ENCODE results near the gene PSMB7.
"Not testable (repeated sequence)": the region's sequence is repeated elsewhere in the genome, so short reads cannot be mapped to it uniquely, and the experiment has no call there.

PSMB7 gene

GRCh38 chr9:124426361-124426760 lies 11.1 kb upstream of the PSMB7 start:
- Histone ChIP-seq H2AK5ac (ENCODE audit: low read length, severe bottlenecking) (no peak overlapping the region), H3K4me2 (ENCODE audit: low read length, poor library complexity, severe bottlenecking) (no peak overlapping the region), H2BK15ac (ENCODE audit: low read depth, poor library complexity, severe bottlenecking) (no peak overlapping the region), H3K14ac (ENCODE audit: low read length in 2 of 2) (no peak overlapping the region), H3K27ac (ENCODE audit: low read length, poor library complexity, severe bottlenecking) (no peak overlapping the region), H2BK12ac (ENCODE audit: low read length in 2 of 2) (no peak overlapping the region), H4K8ac (ENCODE audit: low read length) (no peak overlapping the region), H4K91ac (ENCODE audit: low read length) (no peak overlapping the region), H3K36me3 (ENCODE audit: control insufficient read depth in 1 of 2, insufficient read depth in 2 of 2, low read depth in 1 of 2, low read length in 2 of 2) (no peaks in the 10 kb centered on the region), H2BK5ac (ENCODE audit: low read depth, low read length, poor library complexity, severe bottlenecking) (no peak overlapping the region), H3K9ac (ENCODE audit: low read length) (no peak overlapping the region), H3K4ac (ENCODE audit: low read depth in 1 of 2, low read length in 2 of 2) (no peak overlapping the region), H3K4me1 (ENCODE audit: control insufficient read depth, insufficient read depth, low read depth, low read length) (no peaks in the 10 kb centered on the region), H3K9me3 (ENCODE audit: control insufficient read depth, low read length) (no peaks in the 10 kb centered on the region), H3K79me1 (replicated peaks; ENCODE audit: low read length, poor library complexity, severe bottlenecking) (no peaks in the 10 kb centered on the region), H3K27me3 (ENCODE audit: control insufficient read depth in 1 of 2, insufficient read depth in 1 of 2, low read length in 2 of 2) (peaks cover 14 to 20% of the 10 kb centered on the region in 2 experiments), H2BK120ac (ENCODE audit: low read depth, low read length) (no peak overlapping the region), H3K23ac (ENCODE audit: low read length in 2 of 2) (no peak overlapping the region), H3K4me3 (ENCODE audit: insufficient read depth in 1 of 2, low read depth in 1 of 2, low read length in 2 of 2) (no peak overlapping the region), H2AFZ (ENCODE audit: low read depth, low read length) (no peak overlapping the region), H3K18ac (ENCODE audit: low read depth in 1 of 2, low read length in 2 of 2) (no peak overlapping the region)
- DNase-seq, result no peak
- 90% methylated on average over 2 of the region's 7 CpGs for WGBS

- H2BK12ac ChIP-seq (ENCODE audit: low read length in 2 of 2); H3K9me3 ChIP-seq (ENCODE audit: control insufficient read depth, low read length); H2BK15ac ChIP-seq (ENCODE audit: low read depth, poor library complexity, severe bottlenecking); H3K4ac ChIP-seq (ENCODE audit: low read depth in 1 of 2, low read length in 2 of 2); H3K27ac ChIP-seq (ENCODE audit: low read length, poor library complexity, severe bottlenecking); H4K8ac ChIP-seq (ENCODE audit: low read length); H3K4me2 ChIP-seq (ENCODE audit: low read length, poor library complexity, severe bottlenecking); H3K4me1 ChIP-seq (ENCODE audit: control insufficient read depth, insufficient read depth, low read depth, low read length); H3K18ac ChIP-seq (ENCODE audit: low read depth in 1 of 2, low read length in 2 of 2); H4K91ac ChIP-seq (ENCODE audit: low read length); H3K4me3 ChIP-seq (ENCODE audit: insufficient read depth in 1 of 2, low read depth in 1 of 2, low read length in 2 of 2); H3K23ac ChIP-seq (ENCODE audit: low read length in 2 of 2); H2BK5ac ChIP-seq (ENCODE audit: low read depth, low read length, poor library complexity, severe bottlenecking); DNase-seq; H2BK120ac ChIP-seq (ENCODE audit: low read depth, low read length); H2AK5ac ChIP-seq (ENCODE audit: low read length, severe bottlenecking); H3K9ac ChIP-seq (ENCODE audit: low read length); H3K79me1 ChIP-seq (replicated peaks; ENCODE audit: low read length, poor library complexity, severe bottlenecking); H3K36me3 ChIP-seq (ENCODE audit: control insufficient read depth in 1 of 2, insufficient read depth in 2 of 2, low read depth in 1 of 2, low read length in 2 of 2); H2AFZ ChIP-seq (ENCODE audit: low read depth, low read length); H3K14ac ChIP-seq (ENCODE audit: low read length in 2 of 2): not testable (repeated sequence)
- WGBS, result 95% methylated on average over 8 of the region's 12 CpGs
- peaks cover 14 to 21% of the 10 kb centered on the region in 2 experiments for H3K27me3 ChIP-seq (ENCODE audit: control insufficient read depth in 1 of 2, insufficient read depth in 1 of 2, low read length in 2 of 2)
Observed at GRCh38 chr9:124425733-124426132, 10.5 kb upstream of the PSMB7 start.

- H3K9me3 ChIP-seq (ENCODE audit: control insufficient read depth, low read length), result no peaks in the 10 kb centered on the region
- H3K18ac ChIP-seq (ENCODE audit: low read depth in 1 of 2, low read length in 2 of 2), result no peak overlapping the region
- H4K8ac ChIP-seq (ENCODE audit: low read length), result no peak overlapping the region
- H2BK120ac ChIP-seq (ENCODE audit: low read depth, low read length), result no peak overlapping the region
- no peak overlapping the region for H3K23ac ChIP-seq (ENCODE audit: low read length in 2 of 2)
- no peak overlapping the region for H2BK5ac ChIP-seq (ENCODE audit: low read depth, low read length, poor library complexity, severe bottlenecking)
- H3K4me2 ChIP-seq (ENCODE audit: low read length, poor library complexity, severe bottlenecking), result no peak overlapping the region
- no peak overlapping the region for H2BK15ac ChIP-seq (ENCODE audit: low read depth, poor library complexity, severe bottlenecking)
- H3K14ac ChIP-seq (ENCODE audit: low read length in 2 of 2), result no peak overlapping the region
- no peak overlapping the region for H3K9ac ChIP-seq (ENCODE audit: low read length)
- no peak overlapping the region for H3K4ac ChIP-seq (ENCODE audit: low read depth in 1 of 2, low read length in 2 of 2)
- no peaks in the 10 kb centered on the region for H3K36me3 ChIP-seq (ENCODE audit: control insufficient read depth in 1 of 2, insufficient read depth in 2 of 2, low read depth in 1 of 2, low read length in 2 of 2)
- H3K27me3 ChIP-seq (ENCODE audit: control insufficient read depth in 1 of 2, insufficient read depth in 1 of 2, low read length in 2 of 2), result peaks cover 14 to 21% of the 10 kb centered on the region in 2 experiments
- WGBS, result 72% methylated on average over 11 of the region's 11 CpGs
- no peak overlapping the region for H3K4me3 ChIP-seq (ENCODE audit: insufficient read depth in 1 of 2, low read depth in 1 of 2, low read length in 2 of 2)
- no peak overlapping the region for H3K27ac ChIP-seq (ENCODE audit: low read length, poor library complexity, severe bottlenecking)
- no peak overlapping the region for H2AFZ ChIP-seq (ENCODE audit: low read depth, low read length)
- no peak for DNase-seq
- H2AK5ac ChIP-seq (ENCODE audit: low read length, severe bottlenecking), result no peak overlapping the region
- H2BK12ac ChIP-seq (ENCODE audit: low read length in 2 of 2), result no peak overlapping the region
- H3K79me1 ChIP-seq (replicated peaks; ENCODE audit: low read length, poor library complexity, severe bottlenecking), result no peaks in the 10 kb centered on the region
- H3K4me1 ChIP-seq (ENCODE audit: control insufficient read depth, insufficient read depth, low read depth, low read length), result peaks cover 3% of the 10 kb centered on the region
- no peak overlapping the region for H4K91ac ChIP-seq (ENCODE audit: low read length)
Observed at GRCh38 chr9:124423591-124423990, 8.3 kb upstream of the PSMB7 start.

GRCh38 chr9:124423155-124423554 lies 7.9 kb upstream of the PSMB7 start:
- Histone ChIP-seq H3K79me1 (replicated peaks; ENCODE audit: low read length, poor library complexity, severe bottlenecking) (no peaks in the 10 kb centered on the region), H3K23ac (ENCODE audit: low read length in 2 of 2) (no peak overlapping the region), H3K27me3 (ENCODE audit: control insufficient read depth in 1 of 2, insufficient read depth in 1 of 2, low read length in 2 of 2) (peaks cover 14 to 21% of the 10 kb centered on the region in 2 experiments), H3K4me2 (ENCODE audit: low read length, poor library complexity, severe bottlenecking) (no peak overlapping the region), H2AFZ (ENCODE audit: low read depth, low read length) (no peak overlapping the region), H3K27ac (ENCODE audit: low read length, poor library complexity, severe bottlenecking) (no peak overlapping the region), H2AK5ac (ENCODE audit: low read length, severe bottlenecking) (no peak overlapping the region), H3K9ac (ENCODE audit: low read length) (no peak overlapping the region), H3K4ac (ENCODE audit: low read depth in 1 of 2, low read length in 2 of 2) (no peak overlapping the region), H4K8ac (ENCODE audit: low read length) (no peak overlapping the region), H2BK15ac (ENCODE audit: low read depth, poor library complexity, severe bottlenecking) (no peak overlapping the region), H3K36me3 (ENCODE audit: control insufficient read depth in 1 of 2, insufficient read depth in 2 of 2, low read depth in 1 of 2, low read length in 2 of 2) (no peaks in the 10 kb centered on the region), H2BK12ac (ENCODE audit: low read length in 2 of 2) (no peak overlapping the region), H3K4me3 (ENCODE audit: insufficient read depth in 1 of 2, low read depth in 1 of 2, low read length in 2 of 2) (no peak overlapping the region), H2BK120ac (ENCODE audit: low read depth, low read length) (no peak overlapping the region), H3K14ac (ENCODE audit: low read length in 2 of 2) (no peak overlapping the region), H4K91ac (ENCODE audit: low read length) (no peak overlapping the region), H3K18ac (ENCODE audit: low read depth in 1 of 2, low read length in 2 of 2) (no peak overlapping the region), H3K9me3 (ENCODE audit: control insufficient read depth, low read length) (no peaks in the 10 kb centered on the region), H2BK5ac (ENCODE audit: low read depth, low read length, poor library complexity, severe bottlenecking) (no peak overlapping the region), H3K4me1 (ENCODE audit: control insufficient read depth, insufficient read depth, low read depth, low read length) (peaks cover 3% of the 10 kb centered on the region)
- WGBS, result 88% methylated on average over 5 of the region's 5 CpGs
- DNase-seq, result no peak

Measured in mesenchymal stem cell (in vitro differentiated cells and primary cell).